Suprapubic skin (tissue), 4 donors: Measurements from ENCODE around the gene AS3MT. TPM values are rescaled to one million over a fixed set of nuclear protein-coding genes. Genes with fewer than 3 reads are reported as not detected.

Experiments
- DNase-seq, 2 donors: peaks; one replicate each; pipeline ENCODE4 v3.0.0-alpha.2; 2019; ENCODE audit warnings: low spot score in 2 of 2
- H3K27ac ChIP-seq: fragments of 200-600 bp; sonication (generic); one replicate; pipeline ENCODE4 v1.5.1; 2019
- H3K27me3 ChIP-seq: fragments of 200-600 bp; sonication (generic); one replicate; pipeline ENCODE4 v1.5.1; 2019
- H3K36me3 ChIP-seq: fragments of 200-600 bp; sonication (generic); one replicate; pipeline ENCODE4 v1.5.1; 2019
- H3K4me1 ChIP-seq: fragments of 200-600 bp; sonication (generic); one replicate; pipeline ENCODE4 v1.5.1; 2019
- H3K4me3 ChIP-seq: fragments of 200-600 bp; sonication (generic); one replicate; pipeline ENCODE4 v1.5.1; 2019; ENCODE audit warnings: mild to moderate bottlenecking
- H3K9me3 ChIP-seq: fragments of 200-600 bp; sonication (generic); one replicate; pipeline ENCODE4 v1.5.1; 2019
- EP300 ChIP-seq: sonication (generic); formaldehyde crosslinking; IDR thresholded peaks from one replicate; pipeline ENCODE4 v1.6.1; 2017; ENCODE audit warnings: antibody characterized with exemption
- POLR2A ChIP-seq, 2 donors: fragments of 450-650 bp; IDR thresholded peaks; one replicate each; pipeline ENCODE4 v1.6.1; 2017; ENCODE audit warnings: antibody characterized with exemption in 2 of 2, mild to moderate bottlenecking in 2 of 2, moderate library complexity in 2 of 2
- POLR2AphosphoS5 ChIP-seq, 3 donors: sonication (generic); formaldehyde crosslinking; IDR thresholded peaks; one replicate each; pipeline ENCODE4 v1.6.1; 2017; ENCODE audit warnings: antibody characterized with exemption in 3 of 3
- WGBS: methylation state at CpG from one replicate; pipeline ENCODE4 v1.1.5; 2018; 5-methylcytosine and 5-hydroxymethylcytosine counted together
- total RNA-seq, 4 donors: library from RNA; depleted of rRNA; stranded (reverse); fragments of >200 nt; gene quantifications; one replicate each; pipeline ENCODE4 v1.1.0, GENCODE V29; 2016
- TF ChIP-seq, protein P1 (sequence below), 2 donors: fragments of 200-600 bp in 1 of 2; fragments of 450-650 bp in 1 of 2; sonication (generic) in 1 of 2; IDR thresholded peaks; one replicate each; pipeline ENCODE4 v1.5.1; 2016 to 2019; ENCODE audit warnings: antibody characterized with exemption in 2 of 2, mild to moderate bottlenecking in 1 of 2, moderate library complexity in 1 of 2

The AS3MT gene
- total RNA-seq, 4 donors from 2014 or later = 1.4 to 4.7 (median 3.6) TPM

DNA sequence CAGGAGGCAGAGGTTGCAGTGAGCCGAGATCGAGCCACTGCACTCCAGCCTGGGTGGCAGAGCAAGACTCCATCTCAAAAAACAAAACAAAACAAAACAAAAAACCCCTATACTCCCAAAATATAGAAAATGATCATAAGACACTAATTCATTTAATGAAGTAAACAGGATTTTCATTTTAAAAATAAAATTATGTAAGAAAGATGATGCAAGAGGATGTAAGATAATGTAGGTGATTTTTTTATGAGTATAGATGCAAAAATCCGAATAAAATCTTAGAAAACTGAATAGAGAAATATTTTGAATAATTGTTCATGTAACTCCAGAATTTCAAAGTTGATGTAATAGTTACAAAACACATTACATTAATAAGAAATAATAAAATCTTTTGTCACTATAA lies 3.6 kb upstream of the AS3MT start:
- H3K4me1 ChIP-seq = peaks cover 14% of the 10 kb centered on the region
- no peak for DNase-seq
- H3K27ac ChIP-seq = no peak overlapping the region
- H3K4me3 ChIP-seq = no peak overlapping the region
- no peaks in the 10 kb centered on the region for H3K27me3 ChIP-seq
- WGBS = 91% methylated on average over 3 of the region's 3 CpGs
- peaks cover 31% of the 10 kb centered on the region for H3K36me3 ChIP-seq
- no peak for TF ChIP-seq POLR2A (IDR thresholded peaks at IDR 0.05)
- no peaks in the 10 kb centered on the region for H3K9me3 ChIP-seq

GRCh38 chr10:102868911-102869257 lies 386 bp upstream of the AS3MT start:
- Histone ChIP-seq H3K4me1 (peaks cover 14% of the 10 kb centered on the region), H3K36me3 (peaks cover 5% of the 10 kb centered on the region), H3K27ac (peak overlapping the region; percentile 4), H3K9me3 (no peaks in the 10 kb centered on the region), H3K4me3 (peak overlapping the region; percentile 60), H3K27me3 (no peaks in the 10 kb centered on the region)
- DNase-seq = no peak
- TF ChIP-seq, protein P1, sequence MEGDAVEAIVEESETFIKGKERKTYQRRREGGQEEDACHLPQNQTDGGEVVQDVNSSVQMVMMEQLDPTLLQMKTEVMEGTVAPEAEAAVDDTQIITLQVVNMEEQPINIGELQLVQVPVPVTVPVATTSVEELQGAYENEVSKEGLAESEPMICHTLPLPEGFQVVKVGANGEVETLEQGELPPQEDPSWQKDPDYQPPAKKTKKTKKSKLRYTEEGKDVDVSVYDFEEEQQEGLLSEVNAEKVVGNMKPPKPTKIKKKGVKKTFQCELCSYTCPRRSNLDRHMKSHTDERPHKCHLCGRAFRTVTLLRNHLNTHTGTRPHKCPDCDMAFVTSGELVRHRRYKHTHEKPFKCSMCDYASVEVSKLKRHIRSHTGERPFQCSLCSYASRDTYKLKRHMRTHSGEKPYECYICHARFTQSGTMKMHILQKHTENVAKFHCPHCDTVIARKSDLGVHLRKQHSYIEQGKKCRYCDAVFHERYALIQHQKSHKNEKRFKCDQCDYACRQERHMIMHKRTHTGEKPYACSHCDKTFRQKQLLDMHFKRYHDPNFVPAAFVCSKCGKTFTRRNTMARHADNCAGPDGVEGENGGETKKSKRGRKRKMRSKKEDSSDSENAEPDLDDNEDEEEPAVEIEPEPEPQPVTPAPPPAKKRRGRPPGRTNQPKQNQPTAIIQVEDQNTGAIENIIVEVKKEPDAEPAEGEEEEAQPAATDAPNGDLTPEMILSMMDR (IDR thresholded peaks at IDR 0.05) = no peak
- no peak for TF ChIP-seq EP300
- TF ChIP-seq POLR2A (IDR thresholded peaks at IDR 0.05) = no peak
- TF ChIP-seq POLR2AphosphoS5 (IDR thresholded peaks at IDR 0.05) = no peak
- WGBS = 10% methylated on average over 5 of the region's 5 CpGs

DNA sequence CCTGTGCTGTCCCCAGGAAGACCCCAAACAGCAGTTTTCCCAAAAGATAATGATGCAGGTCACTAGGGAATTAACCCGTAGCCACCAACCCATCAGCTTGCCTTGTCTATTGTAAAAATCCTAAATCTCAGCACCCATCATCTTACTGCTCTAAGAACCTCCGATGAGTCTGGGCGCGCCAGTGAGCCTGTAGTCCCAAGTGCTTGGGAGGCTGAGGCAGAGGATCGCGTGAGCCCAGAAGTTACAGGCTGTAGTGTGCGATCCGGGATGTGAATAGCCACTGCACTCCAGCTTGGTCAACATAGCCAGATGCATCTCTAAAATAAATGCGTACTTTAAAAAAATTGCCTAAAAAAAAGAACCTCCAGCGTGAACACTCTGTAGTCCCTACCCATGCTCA lies 951 bp downstream of the AS3MT start:
- H3K4me1 ChIP-seq = peaks cover 14% of the 10 kb centered on the region
- H3K27me3 ChIP-seq = no peaks in the 10 kb centered on the region
- peaks cover 4% of the 10 kb centered on the region for H3K36me3 ChIP-seq
- H3K4me3 ChIP-seq = peak overlapping the region; percentile 60
- 87% methylated on average over 10 of the region's 10 CpGs for WGBS
- H3K27ac ChIP-seq = no peak overlapping the region
- no peak for DNase-seq
- TF ChIP-seq, protein P1 (IDR thresholded peaks at IDR 0.05) = no peak
- TF ChIP-seq POLR2AphosphoS5 (IDR thresholded peaks at IDR 0.05) = no peak
- no peak for TF ChIP-seq EP300
- TF ChIP-seq POLR2A (IDR thresholded peaks at IDR 0.05) = no peak
- no peaks in the 10 kb centered on the region for H3K9me3 ChIP-seq

GRCh38 chr10:102872163-102872562 lies 2.9 kb downstream of the AS3MT start:
- Histone ChIP-seq H3K36me3 (no peaks in the 10 kb centered on the region), H3K4me3 (no peak overlapping the region), H3K27ac (no peak overlapping the region), H3K27me3 (no peaks in the 10 kb centered on the region), H3K9me3 (no peaks in the 10 kb centered on the region), H3K4me1 (peaks cover 14% of the 10 kb centered on the region)
- no peak for DNase-seq
- 91% methylated on average over 4 of the region's 4 CpGs for whole genome bisulfite sequencing
- no peak for TF ChIP-seq EP300
- TF ChIP-seq, protein P1 (IDR thresholded peaks at IDR 0.05) = no peak
- TF ChIP-seq POLR2A (IDR thresholded peaks at IDR 0.05) = no peak
- TF ChIP-seq POLR2AphosphoS5 (IDR thresholded peaks at IDR 0.05) = no peak

GRCh38 chr10:102876747-102877153 lies 7.5 kb downstream of the AS3MT start:
- DNase-seq = no peak
- no peak for TF ChIP-seq EP300
- no peak for TF ChIP-seq POLR2A (IDR thresholded peaks at IDR 0.05)
- TF ChIP-seq, protein P1 (IDR thresholded peaks at IDR 0.05) = no peak
- no peak for TF ChIP-seq POLR2AphosphoS5 (IDR thresholded peaks at IDR 0.05)
- Histone ChIP-seq H3K4me1 (no peaks in the 10 kb centered on the region), H3K9me3 (no peaks in the 10 kb centered on the region), H3K4me3 (no peak overlapping the region), H3K27ac (no peak overlapping the region), H3K36me3 (peaks cover 10% of the 10 kb centered on the region), H3K27me3 (no peaks in the 10 kb centered on the region)
- WGBS = 96% methylated on average over 2 of the region's 2 CpGs

GRCh38 chr10:102878629-102879028 lies 9.4 kb downstream of the AS3MT start:
- H3K4me1 ChIP-seq = no peaks in the 10 kb centered on the region
- no peak for TF ChIP-seq POLR2AphosphoS5 (IDR thresholded peaks at IDR 0.05)
- TF ChIP-seq EP300 = no peak
- TF ChIP-seq, protein P1 (IDR thresholded peaks at IDR 0.05) = no peak
- no peak for TF ChIP-seq POLR2A (IDR thresholded peaks at IDR 0.05)
- H3K27ac ChIP-seq = no peak overlapping the region
- H3K36me3 ChIP-seq = peaks cover 10% of the 10 kb centered on the region
- DNase-seq = no peak
- WGBS = 85% methylated on average over 4 of the region's 4 CpGs
- no peaks in the 10 kb centered on the region for H3K27me3 ChIP-seq
- no peak overlapping the region for H3K4me3 ChIP-seq
- H3K9me3 ChIP-seq = no peaks in the 10 kb centered on the region
